GM18508 (cell line): ENCODE results near the gene ZNF581.

ENCODE experiments used
- ATAC-seq: cut with Tn5 transposase; IDR thresholded peaks from one replicate; pipeline ENCODE4 v1.9.1; 2021; ENCODE audit warnings: moderate number of reproducible peaks; ENCODE audit not compliant: insufficient read depth, unreplicated experiment

The ZNF581 gene

GRCh38 chr19:55646889-55647731 lies 3.7 kb downstream of the ZNF581 start:
- ATAC-seq: no peak

- no peak for ATAC-seq
Observed at GRCh38 chr19:55647732-55648584, 4.5 kb downstream of the ZNF581 start, which contains the start of gene CCDC106. Gene CCDC106, plus strand, starts transcription at chr19:55648212. Its CDS starts 835 bp downstream, at chr19:55649047.

- no peak for ATAC-seq
Observed at GRCh38 chr19:55648585-55649267, 5.3 kb downstream of the ZNF581 start.

- ATAC-seq: no peak
Observed at GRCh38 chr19:55649268-55650125, 6.0 kb downstream of the ZNF581 start.

- no peak for ATAC-seq
Observed at GRCh38 chr19:55650126-55650557, 6.7 kb downstream of the ZNF581 start.

GRCh38 chr19:55650602-55651230 lies 7.3 kb downstream of the ZNF581 start:
- no peak for ATAC-seq

GRCh38 chr19:55651236-55651635 lies 7.8 kb downstream of the ZNF581 start:
- no peak for ATAC-seq

GRCh38 chr19:55652311-55653128 lies 9.1 kb downstream of the ZNF581 start:
- ATAC-seq: no peak

- peak; percentile 35 for ATAC-seq
Observed at GRCh38 chr19:55653651-55654322, 10.3 kb downstream of the ZNF581 start.

GRCh38 chr19:55654323-55654867 lies 10.9 kb downstream of the ZNF581 start:
- peak; percentile 44 for ATAC-seq

GRCh38 chr19:55654868-55655647 lies 11.6 kb downstream of the ZNF581 start, which contains the start of gene U2AF2:
Gene U2AF2, plus strand, starts transcription at chr19:55655035. Its CDS starts 70 bp downstream, at chr19:55655105.
- ATAC-seq: peak; percentile 9

- no peak for ATAC-seq
Observed at GRCh38 chr19:55655648-55656040, 12.2 kb downstream of the ZNF581 start.

- ATAC-seq: no peak
Observed at GRCh38 chr19:55656552-55656951, 13.1 kb downstream of the ZNF581 start.

- no peak for ATAC-seq
Observed at GRCh38 chr19:55656988-55657747, 13.7 kb downstream of the ZNF581 start.

- ATAC-seq: no peak
Observed at GRCh38 chr19:55658846-55659459, 15.5 kb downstream of the ZNF581 start.

- no peak for ATAC-seq
Observed at GRCh38 chr19:55659822-55660221, 16.4 kb downstream of the ZNF581 start.
